GM11168 (cell line): ENCODE results near the gene SLC22A23.

Source experiments
- in situ Hi-C: fragments of 300-500 bp; cut with MboI; formaldehyde crosslinking; loops from one replicate; pipeline ENCODE4 v1.12.0; 2022; ENCODE audit warnings: low sequenced_read_pairs; ENCODE audit not compliant: unreplicated experiment

SLC22A23 gene

DNA sequence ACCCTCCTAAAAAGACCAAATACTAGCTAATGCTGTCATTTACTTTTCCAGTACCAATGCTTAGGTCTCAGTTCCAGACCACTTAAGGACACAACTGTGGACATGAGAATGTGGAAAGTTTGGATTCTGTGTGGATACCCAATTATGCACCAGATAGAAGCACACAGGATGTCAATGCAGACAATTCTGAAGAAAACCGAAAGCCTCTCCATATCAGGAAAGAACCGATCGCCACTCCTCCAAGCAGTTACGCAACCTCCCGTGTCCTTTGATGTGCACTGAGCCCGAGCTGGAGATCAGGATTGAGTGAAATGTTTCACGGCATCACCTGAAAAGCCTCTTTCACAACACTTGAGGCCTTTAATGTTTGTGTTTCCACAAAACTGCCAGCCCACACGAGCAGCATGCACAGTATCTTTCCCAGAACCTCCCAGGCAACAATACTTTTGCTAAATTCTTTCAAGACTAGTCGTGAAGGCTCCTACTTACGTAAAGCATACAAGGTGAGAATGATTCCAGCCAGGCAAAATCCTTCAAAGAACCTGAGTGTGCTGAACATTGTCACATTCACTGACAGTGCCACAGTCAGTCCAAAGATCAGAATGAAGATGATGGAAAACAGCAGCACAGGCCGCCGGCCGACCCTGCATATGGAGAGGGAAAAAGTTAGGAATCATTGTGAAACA, 47.0 kb downstream of the SLC22A23 start:
- in situ Hi-C loops, result no loop called here

DNA sequence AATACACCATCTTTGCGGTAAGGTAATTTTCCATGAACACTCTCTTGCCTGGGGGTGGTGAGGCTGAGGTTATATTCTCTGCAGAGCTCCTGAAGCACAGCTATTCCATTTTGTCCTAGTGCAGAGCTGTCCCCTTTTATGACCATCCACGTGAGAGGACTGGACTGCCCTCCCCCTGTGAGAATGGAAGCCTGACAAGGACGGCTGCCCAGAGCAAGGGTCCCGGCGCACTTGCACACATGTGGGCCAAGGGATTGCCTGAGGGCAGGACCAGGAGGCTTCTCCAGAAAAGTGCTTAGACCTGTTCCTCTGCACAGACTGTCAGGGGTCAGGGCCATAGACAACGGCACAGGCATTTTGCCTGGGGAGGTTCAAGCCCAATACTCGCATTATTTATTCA, 48.2 kb downstream of the SLC22A23 start:
- in situ Hi-C loops, result no loop called here

DNA sequence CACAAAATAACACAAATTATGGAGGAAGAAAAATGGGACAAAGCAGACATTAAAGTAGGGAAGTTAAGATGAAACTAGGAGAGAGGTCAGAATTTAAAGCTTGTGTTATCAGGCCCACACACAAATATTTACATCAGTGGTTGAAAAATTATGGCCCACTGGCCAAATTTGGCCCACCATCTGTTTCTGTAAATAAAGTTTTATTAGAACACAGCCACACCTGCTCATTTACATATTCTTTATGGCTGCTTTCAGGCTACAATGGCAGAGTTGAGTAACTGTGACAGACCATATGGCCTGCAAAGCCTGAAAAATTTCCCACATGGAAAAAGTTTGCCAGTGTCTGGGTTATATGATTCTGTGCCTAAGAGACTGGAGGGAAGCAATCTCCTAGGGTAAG, 49.0 kb downstream of the SLC22A23 start:
- in situ Hi-C loops, result no loop called here

DNA sequence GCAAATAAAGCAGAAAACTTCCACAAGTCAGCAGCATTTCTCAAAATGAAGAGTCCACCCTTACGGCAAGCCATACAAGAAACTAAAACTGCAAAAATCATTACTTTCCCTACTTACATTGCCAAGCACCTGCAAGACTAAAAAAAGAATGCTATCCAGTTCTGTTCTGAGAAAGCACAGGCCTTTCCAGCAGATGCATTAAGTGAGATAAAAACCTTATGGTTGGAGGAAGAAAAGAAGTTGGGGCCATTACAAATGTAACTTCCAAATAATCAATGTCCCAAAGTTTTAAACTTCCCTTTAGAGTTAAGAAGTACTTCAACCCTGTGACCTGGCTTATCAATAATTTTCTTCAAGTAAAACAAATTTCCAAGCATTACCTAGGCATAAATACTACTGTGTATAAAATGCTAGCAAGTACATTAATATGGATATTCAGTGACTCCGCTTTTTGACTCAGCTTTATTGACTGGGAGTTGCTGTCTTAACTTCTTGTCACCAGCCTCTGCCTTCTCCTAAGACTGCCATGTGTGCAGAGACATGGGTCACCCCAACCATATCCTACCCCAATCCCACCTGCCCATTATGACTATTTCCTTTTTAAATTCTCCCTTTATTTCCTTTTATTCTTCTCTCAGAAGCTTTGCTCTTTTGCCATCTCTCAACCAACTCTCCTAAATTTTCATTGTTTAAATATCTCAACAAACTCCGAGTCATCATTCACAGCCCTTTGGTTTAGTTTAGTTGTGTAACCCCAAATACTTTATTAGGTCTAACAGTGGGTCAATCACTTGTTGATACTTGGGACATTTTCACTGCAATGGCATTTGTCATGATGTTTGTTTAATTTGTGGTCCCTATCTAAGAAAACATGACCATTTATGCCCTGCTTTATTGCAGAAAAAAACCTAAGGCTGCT, 49.7 kb downstream of the SLC22A23 start:
- in situ Hi-C loops, result no loop called here

DNA sequence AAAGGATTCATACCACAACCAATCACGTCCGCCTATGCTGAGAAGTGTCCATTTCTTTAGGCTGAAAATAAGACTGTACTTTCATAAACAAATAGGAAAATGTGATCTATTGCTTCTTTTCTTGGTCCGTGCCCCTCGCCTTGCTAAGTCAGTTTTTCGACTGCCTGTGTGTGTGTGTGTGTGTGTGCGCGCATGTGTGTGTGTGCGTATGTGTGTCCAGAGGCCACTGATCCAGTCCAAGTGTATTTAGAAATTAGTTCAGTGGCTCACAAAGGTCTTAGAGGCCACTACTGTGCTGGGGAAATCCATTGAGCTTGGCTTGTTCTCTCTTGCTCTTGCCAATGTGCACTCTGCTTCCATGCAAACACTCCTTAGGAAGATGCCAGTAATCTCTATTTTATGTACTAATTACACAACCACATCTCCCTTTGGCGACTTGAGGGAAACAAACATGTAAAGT, 50.5 kb downstream of the SLC22A23 start:
- in situ Hi-C loops, result no loop called here

DNA sequence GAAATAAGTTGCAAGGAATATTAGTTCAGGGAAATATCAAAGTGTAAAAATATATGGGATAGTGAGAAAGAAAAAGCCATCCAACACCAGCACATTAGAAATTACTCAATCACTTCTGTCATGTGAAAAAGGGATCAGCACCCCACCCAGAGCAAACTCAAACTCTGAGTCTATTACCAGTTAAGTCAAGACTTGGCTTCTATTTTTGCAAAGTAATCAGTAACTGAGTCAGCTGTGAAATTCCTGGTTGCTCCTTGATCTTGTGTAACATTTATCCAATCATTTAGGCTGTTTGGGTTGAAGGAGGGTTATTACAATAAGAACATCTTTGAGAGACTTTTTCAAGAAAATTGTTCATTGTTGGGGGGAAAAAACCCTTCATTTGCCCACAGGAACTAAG, 51.2 kb downstream of the SLC22A23 start:
- in situ Hi-C loops, result no loop called here

DNA sequence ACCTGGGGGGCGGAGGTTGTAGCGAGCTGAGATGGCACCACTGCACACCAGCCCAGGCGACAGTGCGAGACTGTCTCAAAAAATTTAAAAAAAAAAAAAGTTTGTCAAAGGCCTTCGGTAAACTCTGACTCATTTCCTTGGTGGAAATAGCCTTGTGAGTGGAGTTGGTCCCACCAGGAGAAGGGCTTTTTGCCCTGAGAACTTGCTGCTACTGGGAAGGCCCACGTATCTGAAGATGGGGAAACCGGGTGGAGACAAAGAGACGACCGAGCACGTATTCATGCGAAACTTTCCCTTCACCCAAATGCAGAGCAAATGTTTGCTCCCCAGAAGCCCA, 51.7 kb downstream of the SLC22A23 start:
- in situ Hi-C loops, result no loop called here

DNA sequence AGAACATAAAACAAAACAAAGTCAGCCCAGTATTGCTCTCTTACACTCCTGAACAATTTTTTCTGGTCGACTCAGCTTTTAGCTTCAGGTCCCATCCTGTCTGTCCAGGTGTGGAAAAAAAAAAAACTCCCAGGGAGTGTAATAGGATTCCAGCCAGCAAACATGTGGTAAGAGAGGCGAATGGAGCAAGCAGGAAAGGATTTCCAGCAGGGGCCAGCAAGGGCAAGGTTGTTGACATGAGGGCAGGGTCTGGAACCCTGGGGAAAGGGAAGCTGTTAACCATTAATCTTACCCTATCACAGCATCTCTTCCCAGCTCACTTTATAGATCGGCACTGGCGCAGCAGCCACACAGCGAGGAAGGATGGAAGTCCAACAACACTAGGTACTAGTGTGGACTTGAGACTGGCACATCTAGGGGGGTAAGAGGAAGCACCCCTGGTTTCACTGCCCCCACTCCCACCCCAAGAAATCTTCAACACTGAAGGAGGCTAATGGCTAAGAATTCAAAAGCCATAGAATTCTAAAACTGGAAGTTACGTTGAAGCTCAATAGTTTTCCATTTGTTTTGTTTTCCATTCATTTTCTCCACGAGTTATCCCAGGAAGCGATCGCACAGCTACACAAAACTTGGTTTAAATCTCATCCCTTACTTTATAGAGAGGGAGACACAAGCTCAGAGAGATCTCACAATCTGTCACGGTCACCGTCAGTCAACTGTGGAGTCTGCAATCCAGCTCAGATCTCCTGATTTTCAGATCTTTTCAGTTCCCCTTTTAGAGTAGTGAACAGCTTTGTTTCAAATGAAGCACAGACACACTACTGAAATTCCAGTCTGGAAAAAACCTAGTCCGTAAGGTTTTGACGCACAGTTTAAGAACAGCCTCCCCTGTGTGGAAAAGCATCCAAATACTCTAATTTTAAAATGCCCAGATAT, 53.3 kb downstream of the SLC22A23 start:
- in situ Hi-C loops, result no loop called here

DNA sequence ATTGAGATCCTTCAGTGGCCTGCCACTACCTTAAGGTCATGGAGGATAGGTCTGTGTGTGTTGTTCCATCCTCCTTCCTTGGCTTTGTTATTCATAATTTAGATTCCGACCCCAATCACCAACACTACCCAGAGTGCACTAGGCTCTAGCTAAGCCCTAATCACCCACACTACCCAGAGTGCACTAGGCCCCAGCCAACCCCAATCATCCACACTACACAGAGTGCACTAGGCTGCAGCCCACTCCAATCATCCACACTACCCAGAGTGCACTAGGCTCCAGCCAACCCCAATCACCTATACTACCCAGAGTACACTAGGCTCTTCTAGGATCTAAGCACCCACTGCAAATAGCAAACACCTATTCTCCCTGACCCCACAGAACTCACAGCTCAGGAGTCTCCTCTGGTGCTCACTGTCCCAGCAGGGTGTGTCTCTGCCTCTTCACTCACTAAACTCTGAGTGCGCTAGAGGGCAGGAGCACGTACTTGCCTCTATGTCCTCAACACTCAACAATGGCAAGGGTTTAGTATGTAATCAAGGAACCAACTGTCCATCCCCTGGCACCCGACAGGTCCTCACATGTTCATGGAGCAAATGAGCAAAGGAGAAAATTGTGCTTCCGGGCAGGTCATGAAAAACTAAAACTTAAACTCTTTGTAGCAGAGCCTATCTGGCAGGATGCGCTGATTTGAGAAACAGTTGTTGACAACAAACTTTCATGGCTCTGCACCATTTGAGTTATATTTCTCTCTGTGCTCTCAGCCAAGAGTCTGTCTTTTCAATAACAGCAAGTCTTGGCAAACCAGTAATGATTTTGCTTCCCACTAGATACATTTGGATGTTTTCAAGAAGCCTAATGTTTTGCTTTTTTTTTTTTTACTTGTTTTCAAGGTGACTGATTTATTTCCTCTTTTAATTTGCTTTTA, 54.3 kb downstream of the SLC22A23 start:
- in situ Hi-C loops, result no loop called here

DNA sequence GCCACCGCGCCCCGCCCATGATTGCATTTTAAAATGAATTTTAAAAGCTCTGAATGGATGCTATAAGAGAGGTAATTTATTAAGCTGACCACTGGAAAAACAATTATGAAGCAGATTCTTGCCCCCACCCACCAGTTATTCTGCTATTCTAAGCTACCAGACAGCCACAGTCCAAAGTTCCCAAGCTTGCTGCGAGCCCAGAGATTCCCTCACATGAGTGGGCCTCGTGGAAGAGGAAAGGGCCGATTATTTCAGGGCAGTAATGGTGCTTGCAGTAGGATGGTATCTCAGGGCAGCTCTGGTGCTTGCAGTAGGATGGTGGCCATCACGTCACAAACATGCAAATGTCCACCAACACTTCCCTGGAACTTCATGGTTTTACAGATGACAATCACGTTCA, 56.7 kb downstream of the SLC22A23 start:
- in situ Hi-C loops, result no loop called here

DNA sequence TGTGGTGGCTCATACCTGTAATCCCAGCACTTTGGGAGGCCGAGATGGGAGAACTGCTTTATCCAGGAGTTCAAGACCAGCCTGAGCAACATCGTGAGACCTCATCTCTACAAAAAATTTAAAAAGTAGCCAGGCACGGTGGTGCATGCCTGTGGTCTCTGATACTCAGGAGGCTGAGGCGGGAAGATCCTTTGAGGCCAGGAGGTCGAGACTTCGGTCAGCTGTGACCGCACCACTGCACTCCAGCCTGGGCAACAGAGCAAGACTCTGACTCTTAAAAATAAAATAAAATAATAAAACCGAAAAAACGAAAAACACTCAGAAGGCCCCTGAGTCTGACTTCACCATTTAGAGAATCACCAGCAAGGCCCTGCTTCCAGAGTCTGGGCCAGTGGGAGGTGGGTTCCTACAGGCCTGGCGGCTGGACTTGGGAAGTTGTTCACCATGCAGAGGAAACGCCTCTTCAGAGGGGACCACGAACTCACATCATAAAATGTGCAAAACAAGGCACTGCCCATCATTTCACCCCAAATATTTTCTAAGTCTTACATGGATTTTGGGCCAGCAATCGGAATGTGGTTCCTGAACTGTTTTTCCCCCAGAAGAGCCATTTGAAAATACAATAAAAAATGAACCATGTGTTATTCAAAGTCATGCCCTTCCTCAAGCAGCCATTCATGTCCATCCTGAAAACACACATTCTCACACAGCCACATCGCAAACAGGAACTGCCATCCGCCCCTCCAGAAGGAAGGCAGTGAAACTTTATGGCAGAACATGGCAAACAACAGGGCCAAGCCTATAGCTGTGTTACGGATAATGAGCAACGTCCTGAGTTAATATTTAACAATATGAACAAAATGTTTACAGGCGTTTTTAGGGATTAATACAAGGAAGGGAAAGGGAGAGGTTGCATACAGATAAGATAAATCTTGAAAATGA, 57.8 kb downstream of the SLC22A23 start:
- in situ Hi-C loops, result no loop called here

DNA sequence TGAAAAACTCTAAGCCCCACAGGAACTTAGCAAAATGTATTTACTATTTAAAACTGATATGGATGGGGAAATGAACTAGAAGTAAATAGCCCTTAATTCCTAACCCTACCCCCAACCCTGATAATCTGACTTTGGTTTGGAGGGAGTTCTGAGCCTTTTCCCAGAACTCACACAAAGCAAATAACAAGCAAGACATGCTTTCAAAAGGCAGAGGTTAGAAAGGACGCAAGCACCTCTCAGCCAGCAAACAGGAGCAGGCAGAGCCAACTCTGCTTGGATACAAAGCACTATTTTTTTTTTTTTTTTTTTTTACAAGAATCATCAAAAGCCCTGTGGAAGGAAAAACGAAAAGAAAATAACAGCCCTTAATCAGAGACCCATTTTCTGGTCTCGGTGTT, 58.7 kb downstream of the SLC22A23 start:
- in situ Hi-C loops, result no loop called here

DNA sequence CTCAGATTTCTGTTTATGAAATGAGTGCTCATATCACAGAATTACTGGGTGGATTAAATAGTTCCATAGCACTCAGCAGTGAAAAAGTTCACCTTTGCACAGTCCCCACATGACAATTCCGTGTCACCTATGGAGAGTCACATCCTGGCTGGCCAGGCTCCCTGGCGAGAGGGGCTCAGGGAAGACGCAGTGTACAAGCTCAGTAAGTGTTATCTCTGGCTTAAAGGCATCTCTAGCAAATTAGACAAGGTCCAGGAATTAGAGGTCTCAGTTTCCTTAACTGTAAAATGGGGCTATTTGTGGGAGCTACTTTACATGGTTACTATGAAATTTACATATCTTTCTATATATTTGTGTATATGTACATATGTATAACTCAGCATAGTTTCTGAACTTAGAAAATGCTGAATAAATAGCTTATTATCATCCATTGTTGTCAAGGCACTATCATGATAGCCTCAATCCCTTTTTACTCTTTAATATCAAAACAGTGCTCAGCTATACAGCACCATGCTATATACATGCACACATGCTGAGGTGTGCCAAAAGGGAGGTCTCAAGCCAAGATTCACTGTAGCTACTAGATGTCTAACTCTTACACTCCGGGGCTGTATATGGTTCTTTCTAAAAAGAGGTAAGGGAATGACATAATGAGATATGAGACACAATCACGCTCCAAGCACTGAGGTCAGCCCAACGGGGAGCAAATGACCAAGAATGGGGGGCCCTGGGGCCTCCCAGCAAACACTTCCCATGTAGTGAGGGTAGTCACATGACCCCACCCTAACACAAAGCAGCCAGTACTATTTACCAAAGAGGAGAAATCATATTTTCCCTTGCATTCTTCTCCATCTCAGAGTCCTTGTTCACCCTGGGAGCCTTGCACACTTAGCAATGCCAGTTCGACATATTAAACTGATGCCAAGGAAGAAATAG, 59.4 kb downstream of the SLC22A23 start:
- in situ Hi-C loops, result no loop called here

DNA sequence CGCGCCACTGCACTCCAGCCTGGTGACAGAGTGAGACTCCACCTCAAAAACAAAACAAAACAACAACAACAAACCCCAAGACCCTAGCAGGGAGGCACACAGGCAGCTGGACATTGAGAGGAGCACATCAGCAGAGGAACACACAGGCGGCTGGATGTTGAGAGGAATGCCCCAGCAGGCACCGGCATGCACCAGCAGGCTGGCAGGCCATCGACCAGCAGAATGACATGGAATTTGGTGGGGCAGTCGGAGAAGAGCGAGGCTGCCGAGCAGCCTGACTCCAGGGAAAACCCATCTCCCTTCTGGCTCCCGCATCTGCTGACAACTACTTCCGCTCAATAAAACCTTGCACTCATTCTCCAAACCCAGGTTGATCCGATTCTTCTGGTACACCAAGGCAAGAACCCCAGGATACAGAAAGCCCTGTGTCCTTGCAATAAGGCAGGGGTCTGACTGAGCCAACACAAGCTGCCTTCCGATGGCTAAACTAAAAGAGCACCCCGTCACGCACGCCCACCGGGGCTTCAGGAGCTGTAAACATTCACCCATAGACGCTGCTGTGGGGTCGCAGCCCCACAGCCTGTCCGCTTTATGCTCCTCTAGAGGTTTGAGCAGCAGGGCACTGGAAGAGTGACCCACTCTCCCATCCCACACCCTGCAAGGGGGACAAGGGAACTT, 60.2 kb downstream of the SLC22A23 start:
- in situ Hi-C loops, result no loop called here

DNA sequence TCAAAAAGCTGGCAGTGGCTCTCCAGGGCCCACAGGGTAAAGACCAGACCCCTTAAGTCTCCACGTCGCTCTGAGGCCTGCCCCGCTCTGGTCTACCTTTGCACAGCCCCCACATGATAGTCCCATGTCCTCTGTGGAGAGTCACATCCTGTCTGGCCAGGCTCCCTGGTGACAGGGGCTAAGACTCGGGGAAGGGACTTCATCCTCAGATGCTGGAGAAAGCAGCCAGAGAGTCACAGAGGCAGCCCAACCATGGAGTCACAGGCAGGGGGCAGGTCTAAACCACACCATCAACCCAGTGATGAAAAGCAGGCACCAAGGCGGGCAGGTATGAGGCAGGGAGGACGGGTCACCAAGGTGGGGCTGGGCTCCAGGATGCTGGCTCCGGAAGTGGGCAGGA, 62.2 kb downstream of the SLC22A23 start:
- in situ Hi-C loops, result no loop called here

DNA sequence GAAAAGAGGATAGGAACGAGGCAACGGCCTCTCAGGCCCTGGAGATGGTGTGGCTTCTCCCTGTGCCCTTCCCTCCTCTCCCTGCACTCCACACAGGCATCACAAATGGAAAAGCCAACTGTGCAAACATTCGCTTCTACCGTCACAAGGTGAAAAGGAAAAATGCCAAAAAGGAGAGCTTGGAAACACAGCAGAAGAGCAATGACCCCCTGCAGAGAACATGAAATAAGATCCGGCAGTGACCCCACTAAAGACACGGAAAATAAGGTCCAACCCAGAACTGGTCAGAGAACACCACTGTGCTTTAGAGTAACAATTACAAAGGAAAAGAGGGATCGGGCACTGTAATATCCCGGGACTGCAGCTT, 63.0 kb downstream of the SLC22A23 start:
- in situ Hi-C loops, result no loop called here
